ENCODE results near the gene HTR4.
"Not testable (repeated sequence)": the region's sequence is repeated elsewhere in the genome, so short reads cannot be mapped to it uniquely, and the experiment has no call there.

HTR4 gene

GRCh38 chr5:148683651-148684050, 29.3 kb upstream of the HTR4 start:
- H3K4me3 ChIP-seq (ENCODE audit: low read length), result no peak overlapping the region
- no peak for DNase-seq (ENCODE audit: low read depth)
- TF ChIP-seq CTCF (conservative IDR thresholded peaks at IDR 0.05; ENCODE audit: low read length), result no peak

GRCh38 chr5:148682058-148683026, 28.0 kb upstream of the HTR4 start:
- no peak overlapping the region for H3K4me3 ChIP-seq (ENCODE audit: low read length)
- no peak for DNase-seq (ENCODE audit: low read depth)
- no peak for TF ChIP-seq CTCF (conservative IDR thresholded peaks at IDR 0.05; ENCODE audit: low read length)

GRCh38 chr5:148681157-148682057, 27.1 kb upstream of the HTR4 start:
- DNase-seq (ENCODE audit: low read depth), result no peak
- no peak overlapping the region for H3K4me3 ChIP-seq (ENCODE audit: low read length)
- TF ChIP-seq CTCF (conservative IDR thresholded peaks at IDR 0.05; ENCODE audit: low read length), result no peak

- not testable (repeated sequence) for DNase-seq (ENCODE audit: low read depth); H3K4me3 ChIP-seq (ENCODE audit: low read length)
Observed at GRCh38 chr5:148673704-148674103, 19.4 kb upstream of the HTR4 start.

GRCh38 chr5:148666353-148666752, 12.0 kb upstream of the HTR4 start:
- TF ChIP-seq CTCF (conservative IDR thresholded peaks at IDR 0.05; ENCODE audit: low read length), result no peak
- no peak overlapping the region for H3K4me3 ChIP-seq (ENCODE audit: low read length)
- DNase-seq (ENCODE audit: low read depth), result no peak

- no peak overlapping the region for H3K4me3 ChIP-seq (ENCODE audit: low read length)
- no peak for DNase-seq (ENCODE audit: low read depth)
- no peak for TF ChIP-seq CTCF (conservative IDR thresholded peaks at IDR 0.05; ENCODE audit: low read length)
Observed at GRCh38 chr5:148665431-148665830, 11.1 kb upstream of the HTR4 start.

- no peak for TF ChIP-seq CTCF (conservative IDR thresholded peaks at IDR 0.05; ENCODE audit: low read length)
- H3K4me3 ChIP-seq (ENCODE audit: low read length), result no peak overlapping the region
- DNase-seq (ENCODE audit: low read depth), result no peak
Observed at GRCh38 chr5:148663509-148663908, 9.2 kb upstream of the HTR4 start.

All from AG10803 (cell line).